Stimulated activated CD4-positive, alpha-beta T cell treated with anti-CD3 and anti-CD28 coated beads, Interleukin-12 subunit alpha, Interleukin-12 subunit beta, amount 100 ng/mL, for 48 hours (primary cell): Measurements from ENCODE around the gene MLLT6.

Experiments
- DNase-seq, 3 donors: peaks; one replicate each; pipeline ENCODE4 v3.0.0-alpha.2; 2020; ENCODE audit warnings: low read depth in 2 of 3, low spot score in 1 of 3

MLLT6 gene

GRCh38 chr17:38761612-38762011 is 56.5 kb downstream of the MLLT6 start:
- no peak for DNase-seq

GRCh38 chr17:38762231-38762630 is 57.2 kb downstream of the MLLT6 start:
- DNase-seq: no peak

GRCh38 chr17:38766341-38766740 is 61.3 kb downstream of the MLLT6 start:
- no peak for DNase-seq

GRCh38 chr17:38768417-38768816 is 63.3 kb downstream of the MLLT6 start:
- no peak for DNase-seq

GRCh38 chr17:38773258-38773657 is 68.2 kb downstream of the MLLT6 start:
- no peak for DNase-seq

GRCh38 chr17:38777641-38778250 is 72.7 kb downstream of the MLLT6 start:
- no peak for DNase-seq
